HAP-1 (cell line): ENCODE results near the gene GPR176.

ENCODE experiments used
- DNase-seq, 2 experiments: peaks; one replicate each; pipeline ENCODE4 v3.0.0-alpha.2; 2016 to 2020; ENCODE audit warnings: low spot score in 2 of 2
- H3K27me3 ChIP-seq: fragments of 250-450 bp; sonication (Bioruptor Pico); 2 replicates; pipeline ENCODE4 v1.5.1; 2020; ENCODE audit warnings: low read depth, mild to moderate bottlenecking, moderate library complexity
- H3K36me3 ChIP-seq: fragments of 250-450 bp; sonication (Bioruptor Pico); replicated peaks from 2 replicates; pipeline ENCODE4 v1.5.1; 2020; ENCODE audit warnings: mild to moderate bottlenecking
- H3K4me1 ChIP-seq: fragments of 250-450 bp; sonication (Bioruptor Pico); 2 replicates; pipeline ENCODE4 v1.5.1; 2020; ENCODE audit warnings: mild to moderate bottlenecking
- H3K4me3 ChIP-seq: fragments of 250-450 bp; sonication (Bioruptor Pico); 2 replicates; pipeline ENCODE4 v1.5.1; 2020; ENCODE audit warnings: mild to moderate bottlenecking, moderate library complexity
- H3K9me3 ChIP-seq: fragments of 250-450 bp; sonication (Bioruptor Pico); 2 replicates; pipeline ENCODE4 v1.5.1; 2020; ENCODE audit warnings: mild to moderate bottlenecking, moderate library complexity
- in situ Hi-C: fragments of 300-500 bp; cut with MboI; formaldehyde crosslinking; loops from 3 replicates; pipeline ENCODE4 v1.14.3; 2020; ENCODE audit warnings: low sequenced_read_pairs, inconsistent platforms, mixed read lengths

The GPR176 gene

GRCh38 chr15:39854161-39854560 lies 65.9 kb downstream of the GPR176 start:
- Histone ChIP-seq H3K9me3 (no peaks in the 10 kb centered on the region), H3K4me3 (no peak overlapping the region), H3K27me3 (no peaks in the 10 kb centered on the region), H3K4me1 (peaks cover 12% of the 10 kb centered on the region), H3K36me3 (no peaks in the 10 kb centered on the region)
- no peak for DNase-seq
- in situ Hi-C loops: no loop called here

GRCh38 chr15:39852250-39852649 lies 67.8 kb downstream of the GPR176 start:
- Histone ChIP-seq H3K27me3 (no peaks in the 10 kb centered on the region), H3K4me3 (no peak overlapping the region), H3K4me1 (peaks cover 12% of the 10 kb centered on the region), H3K9me3 (no peaks in the 10 kb centered on the region), H3K36me3 (no peaks in the 10 kb centered on the region)
- DNase-seq: peak; percentile 18 to 42
- in situ Hi-C loops: no loop called here

- Histone ChIP-seq H3K4me3 (no peak overlapping the region), H3K4me1 (peaks cover 12% of the 10 kb centered on the region), H3K9me3 (no peaks in the 10 kb centered on the region), H3K36me3 (no peaks in the 10 kb centered on the region), H3K27me3 (no peaks in the 10 kb centered on the region)
- peak in 1 of 2 experiments; percentile 33 for DNase-seq
- in situ Hi-C loops: no loop called here
These were observed 68.5 kb downstream of the GPR176 start for GRCh38 chr15:39851500-39852092.

DNA sequence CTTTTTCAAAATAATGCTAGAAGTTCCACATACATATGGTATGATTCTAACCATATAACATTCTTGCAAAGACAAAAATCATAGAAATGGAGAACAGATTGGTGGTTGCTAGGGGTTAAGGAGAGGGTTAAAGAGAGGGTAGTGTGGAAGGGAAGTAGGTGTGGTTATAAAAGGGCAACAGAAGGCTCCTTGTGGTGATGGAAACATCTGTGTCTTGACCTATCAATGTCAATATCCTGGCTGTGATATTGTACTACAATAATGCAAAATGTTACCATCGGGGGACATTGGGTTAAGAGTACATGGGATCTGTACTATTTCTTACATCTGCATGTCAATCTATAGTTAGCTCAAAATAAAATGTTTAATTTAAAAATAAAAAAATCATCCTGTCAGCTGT lies 69.6 kb downstream of the GPR176 start:
- Histone ChIP-seq H3K9me3 (no peaks in the 10 kb centered on the region), H3K36me3 (no peaks in the 10 kb centered on the region), H3K4me3 (no peak overlapping the region), H3K4me1 (peaks cover 12% of the 10 kb centered on the region), H3K27me3 (no peaks in the 10 kb centered on the region)
- DNase-seq: no peak
- in situ Hi-C loops: no loop called here

DNA sequence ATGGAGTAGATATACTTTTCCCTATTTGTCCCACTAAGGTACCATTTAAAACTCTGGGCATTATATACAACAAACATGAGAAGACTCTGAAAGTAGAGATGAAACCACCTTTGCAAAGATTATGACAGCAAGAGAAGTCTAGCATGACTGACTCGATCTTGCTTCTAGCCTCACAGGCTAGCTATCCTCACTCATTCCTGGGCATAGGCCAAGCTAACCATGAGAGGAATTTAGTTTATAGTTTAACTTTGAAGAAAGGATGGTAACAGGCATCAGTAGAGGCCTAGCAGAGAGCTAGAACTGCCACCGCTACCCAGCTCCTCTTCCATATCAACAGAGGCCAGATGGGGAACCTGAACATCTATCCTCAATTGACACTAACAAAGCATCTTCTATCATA lies 74.0 kb downstream of the GPR176 start:
- Histone ChIP-seq H3K36me3 (no peaks in the 10 kb centered on the region), H3K4me3 (no peak overlapping the region), H3K9me3 (no peaks in the 10 kb centered on the region), H3K27me3 (no peaks in the 10 kb centered on the region), H3K4me1 (no peaks in the 10 kb centered on the region)
- in situ Hi-C loops: no loop called here
- DNase-seq: no peak

GRCh38 chr15:39845582-39845981 lies 74.5 kb downstream of the GPR176 start:
- no peak for DNase-seq
- H3K4me1 ChIP-seq: no peaks in the 10 kb centered on the region
- no peaks in the 10 kb centered on the region for H3K27me3 ChIP-seq
- in situ Hi-C loops: no loop called here
- H3K4me3 ChIP-seq: no peak overlapping the region
- H3K9me3 ChIP-seq: no peaks in the 10 kb centered on the region
- H3K36me3 ChIP-seq: no peaks in the 10 kb centered on the region

GRCh38 chr15:39843565-39843964 lies 76.5 kb downstream of the GPR176 start:
- Histone ChIP-seq H3K4me1 (no peaks in the 10 kb centered on the region), H3K27me3 (no peaks in the 10 kb centered on the region), H3K4me3 (no peak overlapping the region), H3K36me3 (no peaks in the 10 kb centered on the region), H3K9me3 (no peaks in the 10 kb centered on the region)
- DNase-seq: no peak
- in situ Hi-C loops: no loop called here

GRCh38 chr15:39837454-39837853 lies 82.6 kb downstream of the GPR176 start:
- Histone ChIP-seq H3K4me3 (no peak overlapping the region), H3K36me3 (no peaks in the 10 kb centered on the region), H3K4me1 (no peaks in the 10 kb centered on the region), H3K27me3 (no peaks in the 10 kb centered on the region), H3K9me3 (no peaks in the 10 kb centered on the region)
- no peak for DNase-seq
- in situ Hi-C loops: no loop called here

DNA sequence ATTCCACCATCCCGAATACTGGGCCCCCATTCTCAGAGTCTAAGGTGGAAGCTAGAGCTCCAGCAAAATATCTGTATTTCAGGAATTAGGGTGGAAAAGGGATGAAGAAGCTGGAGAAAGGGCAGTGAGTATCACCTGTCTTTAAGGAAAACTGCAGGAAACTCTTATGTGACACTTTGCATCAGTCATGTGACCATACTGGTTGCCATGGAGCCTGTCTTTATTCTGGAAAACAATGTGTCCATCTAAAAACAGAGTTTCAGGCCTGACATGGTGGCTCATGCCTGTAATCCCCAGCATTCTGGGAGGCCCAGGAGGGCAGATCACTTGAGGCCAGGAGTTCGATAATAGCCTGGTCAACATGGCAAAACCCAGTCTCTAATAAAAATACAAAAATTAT lies 84.5 kb downstream of the GPR176 start:
- Histone ChIP-seq H3K36me3 (no peaks in the 10 kb centered on the region), H3K4me3 (no peak overlapping the region), H3K9me3 (no peaks in the 10 kb centered on the region), H3K4me1 (no peaks in the 10 kb centered on the region), H3K27me3 (no peaks in the 10 kb centered on the region)
- DNase-seq: no peak
- in situ Hi-C loops: no loop called here

DNA sequence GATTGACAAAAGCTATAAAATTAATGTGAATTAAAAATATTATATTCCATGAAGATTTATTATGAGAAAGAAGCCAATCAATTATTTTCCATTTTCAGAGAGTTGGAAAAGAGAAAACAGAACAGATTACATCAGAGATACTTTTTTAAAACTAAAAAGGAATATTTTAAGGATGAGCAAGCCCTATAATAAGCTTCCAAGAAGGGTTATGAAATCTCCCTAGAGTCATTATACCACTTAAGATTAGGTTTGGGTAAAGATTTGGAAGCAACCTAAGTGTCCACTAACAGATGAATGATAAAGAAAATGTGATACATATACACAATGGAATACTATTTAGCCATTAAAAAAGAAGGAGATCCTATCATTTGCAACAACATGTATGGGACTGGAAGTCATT lies 85.8 kb downstream of the GPR176 start:
- in situ Hi-C loops: no loop called here
- DNase-seq: no peak
- Histone ChIP-seq H3K36me3 (no peaks in the 10 kb centered on the region), H3K27me3 (no peaks in the 10 kb centered on the region), H3K4me1 (no peaks in the 10 kb centered on the region), H3K9me3 (no peaks in the 10 kb centered on the region), H3K4me3 (no peak overlapping the region)

DNA sequence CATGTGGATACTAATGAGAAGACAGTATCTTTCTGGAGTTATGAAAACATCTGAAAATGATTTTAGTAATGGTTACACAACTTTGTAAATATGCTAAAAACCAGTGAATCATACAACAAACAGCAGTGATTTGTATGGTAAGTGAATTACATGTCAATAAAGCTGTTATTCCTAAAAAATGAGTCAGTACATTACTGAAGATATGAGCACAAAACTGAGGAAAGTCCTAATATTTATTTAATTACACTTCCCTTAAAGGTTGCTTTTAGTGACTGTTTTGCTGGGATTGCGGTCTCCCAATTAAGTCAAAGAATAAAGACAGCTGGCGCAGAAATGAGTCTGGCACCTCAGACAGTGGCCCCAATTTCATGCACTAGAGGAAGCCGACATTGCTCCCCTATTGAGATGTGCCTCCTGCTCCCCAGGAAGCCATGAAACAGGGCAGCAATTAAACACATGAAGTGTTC lies 86.5 kb downstream of the GPR176 start:
- no peak overlapping the region for H3K4me3 ChIP-seq
- no peaks in the 10 kb centered on the region for H3K36me3 ChIP-seq
- H3K27me3 ChIP-seq: no peaks in the 10 kb centered on the region
- in situ Hi-C loops: no loop called here
- H3K4me1 ChIP-seq: no peaks in the 10 kb centered on the region
- DNase-seq: no peak
- H3K9me3 ChIP-seq: no peaks in the 10 kb centered on the region

GRCh38 chr15:39830166-39830565 lies 89.9 kb downstream of the GPR176 start:
- Histone ChIP-seq H3K36me3 (no peaks in the 10 kb centered on the region), H3K27me3 (no peaks in the 10 kb centered on the region), H3K9me3 (no peaks in the 10 kb centered on the region), H3K4me3 (no peak overlapping the region), H3K4me1 (no peaks in the 10 kb centered on the region)
- DNase-seq: no peak
- in situ Hi-C loops: no loop called here

- no peaks in the 10 kb centered on the region for H3K27me3 ChIP-seq
- DNase-seq: peak in 1 of 2 experiments; percentile 65
- no peaks in the 10 kb centered on the region for H3K9me3 ChIP-seq
- no peaks in the 10 kb centered on the region for H3K36me3 ChIP-seq
- H3K4me1 ChIP-seq: no peaks in the 10 kb centered on the region
- H3K4me3 ChIP-seq: no peak overlapping the region
- in situ Hi-C loops: no loop called here
These were observed 91.6 kb downstream of the GPR176 start for GRCh38 chr15:39828374-39828931.

DNA sequence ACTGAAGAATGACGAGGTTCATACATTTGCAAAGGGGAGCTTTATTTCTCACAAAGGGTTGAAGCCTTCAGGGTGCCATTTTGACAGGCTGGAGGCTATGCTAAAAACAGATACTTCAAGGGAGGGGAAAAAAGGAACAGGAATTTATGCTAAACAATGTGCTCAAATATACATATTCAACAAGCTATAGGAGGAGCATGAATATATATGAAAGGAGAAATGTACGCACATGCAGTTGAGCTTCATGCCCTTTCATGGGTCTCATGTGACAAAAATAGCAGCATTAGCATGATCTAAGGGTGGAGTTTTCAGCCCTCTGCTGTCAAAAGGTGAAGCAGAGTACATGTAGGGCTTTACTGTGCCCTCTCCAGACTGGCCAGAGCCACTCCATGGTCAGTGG lies 93.1 kb downstream of the GPR176 start:
- DNase-seq: no peak
- no peaks in the 10 kb centered on the region for H3K9me3 ChIP-seq
- no peak overlapping the region for H3K4me3 ChIP-seq
- in situ Hi-C loops: no loop called here
- no peaks in the 10 kb centered on the region for H3K27me3 ChIP-seq
- H3K36me3 ChIP-seq: no peaks in the 10 kb centered on the region
- no peaks in the 10 kb centered on the region for H3K4me1 ChIP-seq

GRCh38 chr15:39823634-39824033 lies 96.4 kb downstream of the GPR176 start:
- Histone ChIP-seq H3K27me3 (no peaks in the 10 kb centered on the region), H3K4me3 (no peak overlapping the region), H3K4me1 (no peaks in the 10 kb centered on the region), H3K9me3 (no peaks in the 10 kb centered on the region), H3K36me3 (no peaks in the 10 kb centered on the region)
- in situ Hi-C loops: no loop called here
- DNase-seq: no peak
